IMR-90 (cell line): Measurements from ENCODE around the gene TCIRG1.

Experiments used
- CEBPB ChIP-seq: IDR thresholded peaks from 2 replicates; pipeline ENCODE4 v1.6.1; 2012; ENCODE audit warnings: low read depth, low read length, improper control_type of control experiment
- FOS ChIP-seq: fragments of 150-350 bp; IDR thresholded peaks from 2 replicates; pipeline ENCODE4 v1.6.1; 2016; ENCODE audit warnings: low read depth, low read length
- MAZ ChIP-seq: IDR thresholded peaks from 2 replicates; pipeline ENCODE4 v1.6.1; 2012; ENCODE audit warnings: low read depth, mild to moderate bottlenecking, low read length, improper control_type of control experiment, moderate library complexity, borderline replicate concordance
- NFE2L2 ChIP-seq: fragments of 150-350 bp; IDR thresholded peaks from 2 replicates; pipeline ENCODE4 v1.6.1; 2016; ENCODE audit warnings: low read depth, mild to moderate bottlenecking, low read length
- POLR2A ChIP-seq: IDR thresholded peaks from 2 replicates; pipeline ENCODE4 v1.6.1; 2012; ENCODE audit warnings: mild to moderate bottlenecking, low read depth, low read length
- RAD21 ChIP-seq: IDR thresholded peaks from 2 replicates; pipeline ENCODE4 v1.6.1; 2012; ENCODE audit warnings: low read length, improper control_type of control experiment
- RCOR1 ChIP-seq: IDR thresholded peaks from 2 replicates; pipeline ENCODE4 v1.6.1; 2012; ENCODE audit warnings: mild to moderate bottlenecking, low read length, improper control_type of control experiment; ENCODE audit not compliant: insufficient replicate concordance
- RFX5 ChIP-seq: IDR thresholded peaks from 2 replicates; pipeline ENCODE4 v1.8.0; 2012; ENCODE audit warnings: low read depth, mild to moderate bottlenecking, low read length, moderate library complexity
- SMC3 ChIP-seq: fragments of 150-350 bp; IDR thresholded peaks from 2 replicates; pipeline ENCODE4 v1.6.1; 2016; ENCODE audit warnings: low read depth, mild to moderate bottlenecking, antibody characterized with exemption, low read length, moderate library complexity
- TF ChIP-seq, protein P1 (sequence below): conservative IDR thresholded peaks from 2 replicates; pipeline ENCODE4 v1.5.1; 2012; ENCODE audit warnings: mild to moderate bottlenecking, low read depth, low read length, improper control_type of control experiment
- TF ChIP-seq, protein P2 (sequence below): fragments of 150-350 bp; IDR thresholded peaks from 2 replicates; pipeline ENCODE4 v1.6.1; 2017; ENCODE audit warnings: mild to moderate bottlenecking, antibody characterized with exemption, low read length, low read depth
- TF ChIP-seq, protein P3 (sequence below): fragments of 150-350 bp; IDR thresholded peaks from 2 replicates; pipeline ENCODE4 v1.6.1; 2016; ENCODE audit warnings: low read depth, mild to moderate bottlenecking, low read length, moderate library complexity, borderline replicate concordance

DNA sequence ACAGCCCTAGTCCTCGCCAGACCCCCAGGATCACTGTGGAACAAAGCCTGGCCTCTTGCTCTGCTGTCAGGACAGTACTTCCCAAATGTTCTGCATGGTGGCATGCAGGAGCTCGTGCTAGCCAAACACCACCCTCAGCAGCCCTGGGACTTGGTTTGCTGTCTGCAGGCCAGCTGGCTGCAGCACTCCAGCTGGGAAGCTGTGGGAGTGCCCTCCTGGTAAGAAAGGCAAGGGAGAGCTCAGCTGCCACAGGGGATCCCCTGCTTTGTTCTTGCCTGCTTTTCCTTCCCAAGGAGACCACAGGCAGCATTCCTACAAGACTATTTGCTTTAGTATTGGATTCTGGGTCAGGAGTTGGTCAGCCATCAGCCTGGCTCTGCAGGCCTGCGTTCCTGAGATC lies 27.9 kb downstream of the TCIRG1 start:
- no peak for TF ChIP-seq POLR2A
- TF ChIP-seq, protein P1, sequence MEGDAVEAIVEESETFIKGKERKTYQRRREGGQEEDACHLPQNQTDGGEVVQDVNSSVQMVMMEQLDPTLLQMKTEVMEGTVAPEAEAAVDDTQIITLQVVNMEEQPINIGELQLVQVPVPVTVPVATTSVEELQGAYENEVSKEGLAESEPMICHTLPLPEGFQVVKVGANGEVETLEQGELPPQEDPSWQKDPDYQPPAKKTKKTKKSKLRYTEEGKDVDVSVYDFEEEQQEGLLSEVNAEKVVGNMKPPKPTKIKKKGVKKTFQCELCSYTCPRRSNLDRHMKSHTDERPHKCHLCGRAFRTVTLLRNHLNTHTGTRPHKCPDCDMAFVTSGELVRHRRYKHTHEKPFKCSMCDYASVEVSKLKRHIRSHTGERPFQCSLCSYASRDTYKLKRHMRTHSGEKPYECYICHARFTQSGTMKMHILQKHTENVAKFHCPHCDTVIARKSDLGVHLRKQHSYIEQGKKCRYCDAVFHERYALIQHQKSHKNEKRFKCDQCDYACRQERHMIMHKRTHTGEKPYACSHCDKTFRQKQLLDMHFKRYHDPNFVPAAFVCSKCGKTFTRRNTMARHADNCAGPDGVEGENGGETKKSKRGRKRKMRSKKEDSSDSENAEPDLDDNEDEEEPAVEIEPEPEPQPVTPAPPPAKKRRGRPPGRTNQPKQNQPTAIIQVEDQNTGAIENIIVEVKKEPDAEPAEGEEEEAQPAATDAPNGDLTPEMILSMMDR = no peak
- TF ChIP-seq MAZ = no peak
- no peak for TF ChIP-seq NFE2L2
- no peak for TF ChIP-seq RAD21
- TF ChIP-seq FOS = no peak
- no peak for TF ChIP-seq RCOR1
- TF ChIP-seq, protein P2, sequence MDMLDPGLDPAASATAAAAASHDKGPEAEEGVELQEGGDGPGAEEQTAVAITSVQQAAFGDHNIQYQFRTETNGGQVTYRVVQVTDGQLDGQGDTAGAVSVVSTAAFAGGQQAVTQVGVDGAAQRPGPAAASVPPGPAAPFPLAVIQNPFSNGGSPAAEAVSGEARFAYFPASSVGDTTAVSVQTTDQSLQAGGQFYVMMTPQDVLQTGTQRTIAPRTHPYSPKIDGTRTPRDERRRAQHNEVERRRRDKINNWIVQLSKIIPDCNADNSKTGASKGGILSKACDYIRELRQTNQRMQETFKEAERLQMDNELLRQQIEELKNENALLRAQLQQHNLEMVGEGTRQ = no peak
- TF ChIP-seq SMC3 = no peak
- no peak for TF ChIP-seq RFX5
- TF ChIP-seq, protein P3, sequence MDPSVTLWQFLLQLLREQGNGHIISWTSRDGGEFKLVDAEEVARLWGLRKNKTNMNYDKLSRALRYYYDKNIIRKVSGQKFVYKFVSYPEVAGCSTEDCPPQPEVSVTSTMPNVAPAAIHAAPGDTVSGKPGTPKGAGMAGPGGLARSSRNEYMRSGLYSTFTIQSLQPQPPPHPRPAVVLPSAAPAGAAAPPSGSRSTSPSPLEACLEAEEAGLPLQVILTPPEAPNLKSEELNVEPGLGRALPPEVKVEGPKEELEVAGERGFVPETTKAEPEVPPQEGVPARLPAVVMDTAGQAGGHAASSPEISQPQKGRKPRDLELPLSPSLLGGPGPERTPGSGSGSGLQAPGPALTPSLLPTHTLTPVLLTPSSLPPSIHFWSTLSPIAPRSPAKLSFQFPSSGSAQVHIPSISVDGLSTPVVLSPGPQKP = no peak
- TF ChIP-seq CEBPB = no peak
